Naive B cell (primary cell): ENCODE measurements around the gene SIAH1. TPM values are rescaled to one million over a fixed set of nuclear protein-coding genes. Genes with fewer than 3 reads are reported as not detected.
A peak's percentile ranks its signal among the peaks of the same experiment; 100 is the strongest.
"Not testable (repeated sequence)": the region's sequence is repeated elsewhere in the genome, so short reads cannot be mapped to it uniquely, and the experiment has no call there.

Experiments
- ATAC-seq, 2 donors: fragments of 150-1000 bp; cut with Tn5 transposase; 2 replicates each; pipeline ENCODE4 v1.10.0; 2021; ENCODE audit warnings: low read depth in 2 of 2, mild to moderate bottlenecking in 2 of 2, moderate library complexity in 2 of 2
- DNase-seq: peaks from one replicate; pipeline ENCODE4 v3.0.0; 2022
- H3K27ac Mint-ChIP-seq, 6 donors: one replicate each; pipeline ENCODE4 v1.8.0; 2020 to 2022; ENCODE audit warnings: mild to moderate bottlenecking in 6 of 6, mixed read lengths in 6 of 6, moderate library complexity in 5 of 6, inconsistent platforms in 2 of 6
- H3K27me3 Mint-ChIP-seq, 3 donors: one replicate each; pipeline ENCODE4 v1.8.0; 2021 to 2022; ENCODE audit warnings: mixed read lengths in 3 of 3, mild to moderate bottlenecking in 1 of 3
- H3K36me3 Mint-ChIP-seq, 2 donors: one replicate each; pipeline ENCODE4 v1.8.0; 2020 to 2022; ENCODE audit warnings: mixed read lengths in 2 of 2, inconsistent platforms in 1 of 2, mild to moderate bottlenecking in 1 of 2
- H3K4me1 Mint-ChIP-seq, 3 donors: one replicate each; pipeline ENCODE4 v1.8.0; 2020 to 2022; ENCODE audit warnings: mixed read lengths in 3 of 3, inconsistent platforms in 1 of 3, mild to moderate bottlenecking in 1 of 3, moderate library complexity in 1 of 3
- H3K4me3 Mint-ChIP-seq, 8 donors: one replicate each; pipeline ENCODE4 v1.8.0; 2020 to 2022; ENCODE audit warnings: mild to moderate bottlenecking in 8 of 8, mixed read lengths in 8 of 8, moderate library complexity in 8 of 8, inconsistent platforms in 2 of 8
- H3K9me3 Mint-ChIP-seq, 7 donors: one replicate each; pipeline ENCODE4 v1.8.0; 2020 to 2022; ENCODE audit warnings: mixed read lengths in 7 of 7, mild to moderate bottlenecking in 5 of 7, inconsistent platforms in 2 of 7, moderate library complexity in 1 of 7
- polyA plus RNA-seq, 6 donors: library from polyadenylated mRNA; unstranded; fragments of 300-500 nt; fragmentation: Illumina TruSeq; gene quantifications; one replicate each; pipeline ENCODE4 v1.2.3, GENCODE V29; 2021; ENCODE audit warnings: low read depth in 6 of 6

Gene SIAH1
- polyA plus RNA-seq, 6 donors from 2014 or later, result 17.2 to 31.9 (median 24.0) TPM

DNA sequence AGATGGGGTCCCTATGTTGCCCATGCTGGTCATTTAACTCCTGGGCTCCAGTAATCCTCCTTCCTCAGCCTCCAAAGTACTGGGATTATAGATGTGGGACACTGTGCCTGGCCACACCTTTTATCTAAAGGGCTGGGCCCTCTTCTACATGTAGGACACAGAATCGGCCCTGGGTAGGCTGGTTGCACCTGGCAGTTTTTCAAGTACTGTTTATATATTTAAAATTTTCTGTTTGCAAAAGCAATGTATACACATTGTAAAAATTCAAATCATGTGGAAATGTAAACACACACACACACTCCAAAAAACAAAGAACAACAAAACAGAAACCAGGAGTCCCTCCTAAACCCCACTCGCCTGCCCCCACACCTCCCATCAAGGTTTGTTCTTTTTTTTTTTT, 28.1 kb upstream of the SIAH1 start:
- peaks cover 0 to 7% (median 0%) of the 10 kb centered on the region in 3 donors for H3K27me3 Mint-ChIP-seq
- no peak overlapping the region for H3K4me3 Mint-ChIP-seq
- H3K9me3 Mint-ChIP-seq, result no peaks in the 10 kb centered on the region
- H3K36me3 Mint-ChIP-seq, result no peaks in the 10 kb centered on the region
- peaks cover 0 to under 1% (median 0%) of the 10 kb centered on the region in 3 donors for H3K4me1 Mint-ChIP-seq
- H3K27ac Mint-ChIP-seq, result no peak overlapping the region
- ATAC-seq, result no peak
- no peak for DNase-seq

DNA sequence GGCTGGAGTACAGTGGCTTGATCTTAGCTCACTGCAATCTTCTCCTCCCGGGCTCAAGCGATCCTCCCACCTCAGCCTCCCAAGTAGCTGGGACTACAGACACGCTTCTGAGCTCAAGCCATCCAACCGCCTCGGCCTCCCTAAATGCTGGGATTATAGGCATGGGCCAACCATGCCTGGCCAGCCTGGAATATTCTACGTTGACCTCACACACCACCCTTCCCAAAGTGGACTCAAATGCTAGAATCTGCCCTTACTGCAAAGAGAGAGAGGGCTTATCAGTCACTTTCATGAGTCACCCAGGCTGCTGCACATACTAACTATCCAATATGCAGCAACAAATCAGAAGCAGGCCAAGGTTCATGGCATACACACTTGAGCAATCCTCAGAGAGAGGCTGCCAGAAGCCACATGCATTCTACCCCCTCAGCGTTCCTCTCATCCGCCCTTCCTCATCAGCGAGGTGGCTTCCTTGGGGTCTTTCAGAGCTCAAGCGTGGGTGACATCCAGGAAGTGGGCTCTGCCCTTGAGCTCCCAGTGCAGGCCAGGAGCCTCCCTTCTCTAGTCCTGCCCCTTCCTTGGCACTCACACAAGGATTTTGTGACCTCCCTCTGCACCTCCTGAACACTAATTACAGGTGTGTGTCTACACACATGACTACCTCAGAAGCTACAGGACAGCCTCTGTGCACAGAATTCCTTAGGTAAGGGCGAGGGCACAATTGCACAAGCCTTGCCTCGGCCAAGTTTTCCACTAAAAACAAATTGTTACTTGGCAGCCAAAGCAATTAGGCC, 24.8 kb upstream of the SIAH1 start:
- peak overlapping the region in 1 of 6 donors; percentile 59 for H3K27ac Mint-ChIP-seq

DNA sequence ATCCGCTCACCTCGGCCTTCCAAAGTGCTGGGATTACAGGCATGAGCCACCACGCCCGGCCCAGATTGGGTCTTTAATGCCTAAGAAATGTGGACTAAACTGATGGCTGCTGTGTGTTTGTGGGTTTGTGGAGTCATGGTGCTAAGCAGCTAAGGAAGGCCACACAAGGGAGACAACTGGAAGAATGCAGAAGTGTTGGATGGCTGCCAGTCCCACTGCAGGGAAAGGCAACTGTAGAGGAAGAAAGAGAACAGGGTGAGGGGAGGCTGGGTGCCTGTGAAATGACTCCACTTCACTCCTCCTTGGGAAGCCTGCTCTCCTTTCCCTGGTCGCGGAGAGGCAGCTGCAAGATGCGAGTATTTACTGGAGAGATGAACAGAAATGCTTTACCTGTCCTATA, 23.5 kb upstream of the SIAH1 start:
- H3K27ac Mint-ChIP-seq, result peak overlapping the region in 1 of 6 donors; percentile 64
- no peaks in the 10 kb centered on the region for H3K9me3 Mint-ChIP-seq
- peaks cover 0 to 7% (median 0%) of the 10 kb centered on the region in 3 donors for H3K27me3 Mint-ChIP-seq
- ATAC-seq, result no peak
- H3K4me1 Mint-ChIP-seq, result peaks cover 0 to 5% (median 4%) of the 10 kb centered on the region in 3 donors
- H3K36me3 Mint-ChIP-seq, result no peaks in the 10 kb centered on the region
- DNase-seq, result no peak
- no peak overlapping the region for H3K4me3 Mint-ChIP-seq

More for the DNA sequence above, 24.8 kb upstream of the SIAH1 start:
- Mint-ChIP-seq H3K9me3 (no peaks in the 10 kb centered on the region), H3K36me3 (no peaks in the 10 kb centered on the region), H3K4me3 (no peak overlapping the region), H3K27me3 (peaks cover 0 to 7% (median 0%) of the 10 kb centered on the region in 3 donors), H3K4me1 (peaks cover 0 to 5% (median 4%) of the 10 kb centered on the region in 3 donors)
- no peak for DNase-seq
- ATAC-seq, result no peak

DNA sequence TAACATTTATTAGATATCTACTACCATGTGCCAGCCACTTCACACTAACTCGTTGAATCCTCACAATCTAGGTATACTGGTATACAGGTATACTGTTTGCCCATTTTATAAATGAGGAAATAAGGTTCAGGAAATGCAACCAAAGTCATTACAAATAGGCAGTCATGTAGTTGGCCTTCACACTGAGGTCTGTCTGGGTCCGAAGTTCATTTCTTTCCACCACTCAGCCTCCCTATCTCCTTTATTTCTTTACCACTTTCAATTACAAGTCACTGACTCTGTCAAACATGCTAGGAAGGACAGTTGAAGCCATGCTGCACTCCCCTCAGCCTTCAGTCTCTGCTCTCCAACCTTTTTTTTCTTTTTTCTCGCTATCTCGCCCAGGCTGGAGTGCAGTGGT, 20.7 kb upstream of the SIAH1 start:
- peaks cover 0 to 5% (median 4%) of the 10 kb centered on the region in 3 donors for H3K4me1 Mint-ChIP-seq
- peaks cover 0 to 7% (median 0%) of the 10 kb centered on the region in 3 donors for H3K27me3 Mint-ChIP-seq
- H3K9me3 Mint-ChIP-seq, result no peaks in the 10 kb centered on the region
- H3K36me3 Mint-ChIP-seq, result no peaks in the 10 kb centered on the region
- peak overlapping the region in 1 of 6 donors; percentile 12 for H3K27ac Mint-ChIP-seq
- H3K4me3 Mint-ChIP-seq, result peak overlapping the region in 1 of 8 donors; percentile 42
- no peak for DNase-seq
- no peak for ATAC-seq

DNA sequence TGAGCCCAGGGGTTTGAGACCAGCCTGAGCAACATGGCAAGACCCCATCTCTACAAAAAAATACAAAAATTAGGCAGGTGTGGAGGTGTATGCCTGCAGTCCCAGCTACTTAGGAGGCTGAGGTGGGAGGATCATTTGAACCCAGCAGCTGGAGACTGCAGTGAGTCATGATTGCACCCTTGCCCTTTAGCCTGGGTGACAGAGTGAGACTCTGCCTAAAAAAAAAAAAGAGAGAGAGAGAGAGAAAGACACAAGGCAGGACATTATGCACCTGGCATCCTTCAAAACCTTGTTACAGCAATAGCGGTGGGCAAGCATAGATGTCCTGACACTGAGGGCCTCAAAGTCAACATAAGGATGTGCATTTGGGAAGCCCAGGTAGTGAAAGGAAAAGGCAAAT, 19.9 kb upstream of the SIAH1 start:
- ATAC-seq (no peak), DNase-seq (no peak)
- H3K4me3 Mint-ChIP-seq, result no peak overlapping the region
- H3K9me3 Mint-ChIP-seq, result no peaks in the 10 kb centered on the region
- no peaks in the 10 kb centered on the region for H3K36me3 Mint-ChIP-seq
- H3K27ac Mint-ChIP-seq, result no peak overlapping the region
- H3K27me3 Mint-ChIP-seq, result peaks cover 0 to 5% (median 0%) of the 10 kb centered on the region in 3 donors
- H3K4me1 Mint-ChIP-seq, result peaks cover 0 to 5% (median 4%) of the 10 kb centered on the region in 3 donors

DNA sequence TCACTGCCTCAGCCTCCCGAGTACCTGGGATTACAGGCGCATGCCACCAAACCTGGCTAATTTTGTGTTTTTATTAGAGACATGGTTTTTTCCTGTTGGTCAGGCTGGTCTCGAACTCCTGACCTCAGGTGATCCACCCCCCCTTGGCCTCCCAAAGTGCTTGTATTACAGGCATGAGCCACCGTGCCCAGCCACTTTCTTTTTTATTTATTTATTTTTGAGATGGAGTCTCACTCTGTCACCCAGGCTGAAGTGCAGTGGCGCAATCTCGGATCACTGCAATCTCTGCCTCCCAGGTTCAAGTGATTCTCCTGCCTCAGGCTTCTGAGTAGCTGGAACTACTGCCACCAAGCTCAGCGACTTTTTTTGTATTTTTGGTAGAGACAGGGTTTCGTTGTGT, 17.3 kb upstream of the SIAH1 start:
- not testable (repeated sequence) for ATAC-seq, H3K9me3 Mint-ChIP-seq, H3K27me3 Mint-ChIP-seq, H3K4me1 Mint-ChIP-seq, H3K4me3 Mint-ChIP-seq, H3K27ac Mint-ChIP-seq, DNase-seq, H3K36me3 Mint-ChIP-seq

DNA sequence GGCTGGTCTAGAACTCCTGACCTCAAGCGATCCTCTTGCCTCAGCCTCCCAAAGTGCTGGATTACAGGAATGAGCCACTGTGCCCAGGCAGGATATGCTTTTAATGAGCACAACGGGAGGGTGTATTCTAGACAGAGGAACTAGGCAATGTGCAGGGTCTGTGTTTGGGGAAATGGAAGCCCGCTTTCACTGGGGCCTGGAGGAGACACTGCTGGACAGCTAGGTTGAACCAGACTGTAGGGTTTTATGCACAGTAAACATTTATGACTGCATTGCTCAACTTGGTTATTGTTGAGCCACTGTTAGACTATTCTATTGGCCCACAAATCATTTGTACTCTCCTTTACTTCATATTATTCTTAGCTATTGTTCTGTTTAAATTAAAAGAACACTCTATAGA, 10.2 kb upstream of the SIAH1 start:
- ATAC-seq, result no peak
- Mint-ChIP-seq H3K27ac (no peak overlapping the region), H3K4me3 (peak overlapping the region in 1 of 8 donors; percentile 56)

DNA sequence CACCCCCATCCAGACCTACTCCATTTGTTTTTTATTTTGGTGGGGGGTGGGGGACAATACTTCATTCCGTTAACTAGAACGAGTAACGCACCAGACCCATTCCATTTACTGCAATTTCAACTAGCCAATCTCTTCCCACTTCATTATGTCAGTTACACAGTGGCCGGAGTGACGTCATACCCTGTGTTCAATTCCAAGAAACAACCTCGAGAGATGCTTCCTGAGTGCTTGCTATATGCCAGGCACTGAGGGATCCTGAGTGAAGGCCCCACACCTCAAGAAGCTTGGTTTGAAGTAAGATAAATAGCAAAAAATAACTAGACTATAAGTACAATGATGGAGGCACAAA, 9.1 kb upstream of the SIAH1 start:
- Mint-ChIP-seq H3K27me3 (no peaks in the 10 kb centered on the region), H3K27ac (peak overlapping the region in 2 of 6 donors; percentile 13 to 52), H3K4me3 (no peak overlapping the region), H3K36me3 (no peaks in the 10 kb centered on the region), H3K4me1 (no peaks in the 10 kb centered on the region), H3K9me3 (no peaks in the 10 kb centered on the region)
- ATAC-seq, result no peak
- DNase-seq, result no peak

More for the DNA sequence above, 10.2 kb upstream of the SIAH1 start:
- no peaks in the 10 kb centered on the region for H3K27me3 Mint-ChIP-seq
- no peaks in the 10 kb centered on the region for H3K36me3 Mint-ChIP-seq
- no peaks in the 10 kb centered on the region for H3K4me1 Mint-ChIP-seq
- no peak for DNase-seq
- H3K9me3 Mint-ChIP-seq, result no peaks in the 10 kb centered on the region

DNA sequence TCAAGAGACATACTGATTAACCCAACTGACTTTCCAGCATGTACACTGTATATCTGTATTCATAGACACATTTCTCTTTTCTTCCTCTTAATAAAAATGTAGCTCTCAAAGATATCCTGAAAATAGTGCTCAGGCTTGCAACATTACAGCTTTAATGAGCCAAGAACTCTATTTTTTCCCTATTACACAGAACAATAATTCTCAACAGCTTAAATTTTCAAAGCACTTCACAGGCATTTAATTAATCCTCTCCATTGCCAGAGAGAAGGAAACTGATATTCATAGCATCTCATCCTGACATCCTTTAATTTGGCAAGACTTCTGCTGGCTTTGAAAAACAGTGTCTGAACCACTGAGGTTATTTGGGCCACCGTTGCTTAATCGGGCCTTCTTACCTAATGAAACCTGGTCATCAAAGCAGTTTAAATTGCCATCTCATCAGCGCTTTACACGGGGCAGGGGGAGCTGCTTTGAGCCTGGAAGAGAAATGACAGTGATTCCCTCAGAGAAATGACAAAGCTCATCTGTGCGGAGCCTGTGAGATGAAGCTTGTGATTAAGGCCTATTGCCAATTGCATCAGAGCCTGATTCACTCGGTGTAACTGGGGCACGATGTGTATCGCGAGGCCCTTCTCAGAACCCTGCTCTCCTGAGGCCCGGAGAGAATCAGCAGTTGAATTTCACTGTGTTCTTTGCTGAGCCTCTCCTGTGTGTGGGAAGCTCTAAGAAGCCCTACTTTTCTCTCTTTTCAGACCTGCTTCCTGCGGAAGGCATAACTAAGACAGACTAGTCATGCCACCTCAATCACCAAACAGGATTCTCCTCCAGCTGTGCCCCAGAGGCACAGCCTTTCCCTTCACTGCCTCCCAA, 8.5 kb upstream of the SIAH1 start:
- no peaks in the 10 kb centered on the region for H3K4me1 Mint-ChIP-seq
- H3K36me3 Mint-ChIP-seq, result no peaks in the 10 kb centered on the region
- no peak overlapping the region for H3K4me3 Mint-ChIP-seq
- peak overlapping the region in 1 of 6 donors; percentile 47 for H3K27ac Mint-ChIP-seq
- no peak for DNase-seq
- H3K9me3 Mint-ChIP-seq, result no peaks in the 10 kb centered on the region
- ATAC-seq, result no peak
- H3K27me3 Mint-ChIP-seq, result no peaks in the 10 kb centered on the region

DNA sequence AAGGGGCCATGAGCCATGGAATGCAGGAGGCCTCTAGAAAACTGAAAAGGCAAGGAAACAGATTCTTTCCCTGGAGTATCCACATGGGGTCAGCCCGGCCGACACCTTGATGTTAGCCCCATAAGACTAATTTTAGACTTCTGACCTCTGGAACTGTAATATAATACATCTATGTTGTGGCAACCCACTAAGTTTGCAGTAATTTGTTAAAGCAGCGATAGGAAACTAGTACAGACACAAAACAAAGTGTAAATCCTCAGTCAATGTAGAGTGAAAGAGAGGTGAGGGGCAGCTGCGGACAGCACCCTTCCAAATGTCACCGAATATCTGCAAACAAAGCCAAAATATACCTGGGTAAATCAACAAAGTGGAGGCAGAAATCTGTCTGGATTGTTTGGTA, 7.2 kb upstream of the SIAH1 start:
- no peaks in the 10 kb centered on the region for H3K27me3 Mint-ChIP-seq
- H3K27ac Mint-ChIP-seq, result no peak overlapping the region
- DNase-seq (no peak), ATAC-seq (no peak)
- H3K36me3 Mint-ChIP-seq, result no peaks in the 10 kb centered on the region
- H3K4me1 Mint-ChIP-seq, result peaks cover 0 to 3% (median 0%) of the 10 kb centered on the region in 3 donors
- H3K9me3 Mint-ChIP-seq, result no peaks in the 10 kb centered on the region
- no peak overlapping the region for H3K4me3 Mint-ChIP-seq

DNA sequence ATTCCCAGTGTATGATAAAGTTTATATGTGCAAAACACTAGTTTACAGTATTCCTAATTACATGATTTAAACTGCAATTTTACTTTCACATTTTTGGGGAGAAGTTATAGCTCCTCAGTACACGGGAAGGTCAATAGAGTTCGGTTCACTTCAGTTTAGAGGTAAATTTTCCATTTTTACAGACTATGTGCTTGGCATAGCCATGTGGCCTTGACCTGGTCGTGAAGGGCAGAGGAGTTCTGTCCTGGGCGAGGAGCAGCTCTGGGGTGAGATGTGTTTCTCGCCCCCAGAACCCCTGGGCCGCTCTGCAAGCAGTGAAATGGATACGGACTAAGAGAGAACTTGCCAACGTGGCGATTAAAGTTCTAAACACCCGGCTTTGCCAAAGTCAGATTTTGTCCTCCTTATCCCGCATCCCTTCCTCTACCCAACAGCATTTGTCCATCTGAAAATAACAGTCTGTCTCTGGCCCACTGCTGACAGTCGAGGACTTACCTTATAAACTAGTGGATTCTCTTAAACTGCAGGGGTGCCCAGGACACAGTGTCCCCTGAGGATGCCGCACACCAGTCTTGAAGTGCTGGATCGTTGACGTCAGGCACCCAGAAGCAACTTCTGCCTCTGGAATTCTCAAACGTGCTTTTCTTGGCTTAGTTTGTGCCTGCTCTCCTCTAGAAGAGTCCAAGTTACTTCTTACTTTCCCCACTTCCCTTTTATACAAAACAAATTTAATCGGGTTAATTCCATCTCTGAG, 1.5 kb upstream of the SIAH1 start:
- no peak for ATAC-seq
- Mint-ChIP-seq H3K36me3 (no peaks in the 10 kb centered on the region), H3K4me1 (peaks cover 14 to 30% (median 21%) of the 10 kb centered on the region in 3 donors), H3K27me3 (no peaks in the 10 kb centered on the region), H3K27ac (peak overlapping the region in 2 of 6 donors; percentile 9 to 19), H3K9me3 (no peaks in the 10 kb centered on the region), H3K4me3 (peak overlapping the region; percentile 20 to 95 (median 92))
- no peak for DNase-seq

DNA sequence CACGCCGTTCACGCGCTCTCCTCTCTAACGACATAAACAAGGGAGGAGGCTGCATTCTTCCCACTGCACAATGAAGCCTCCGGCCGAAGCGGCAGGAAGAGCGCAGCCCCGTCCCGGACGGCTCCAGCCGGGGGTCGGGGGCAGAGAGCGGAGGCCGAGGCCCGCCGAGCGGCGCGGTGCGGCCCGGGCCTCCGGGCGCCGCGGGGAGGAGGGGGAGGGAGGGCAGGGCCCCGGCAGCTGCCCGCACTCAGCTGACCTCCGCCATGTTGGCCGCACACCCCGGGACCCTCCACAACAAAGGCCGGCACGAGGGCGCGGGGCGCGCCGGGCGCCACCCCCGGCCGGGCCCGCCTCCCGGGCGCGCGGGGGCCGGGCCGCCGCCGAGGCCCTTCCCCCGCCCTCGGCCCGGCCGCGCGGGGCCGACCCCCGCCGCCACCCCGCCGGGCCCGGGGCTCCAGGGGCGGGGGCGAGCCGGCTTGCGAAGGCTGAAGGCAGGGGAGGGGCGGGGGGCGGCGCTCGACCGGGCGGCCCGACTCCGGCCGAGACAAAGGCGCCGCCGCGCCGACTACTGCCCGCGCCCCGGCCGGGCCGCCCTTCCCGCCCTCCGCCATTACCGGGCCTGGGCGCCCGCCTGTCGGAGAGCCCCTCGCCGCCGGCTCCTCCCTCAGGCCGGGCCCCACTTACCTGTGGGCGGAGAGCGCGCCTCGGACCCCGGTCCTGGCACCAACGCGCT, 527 bp downstream of the SIAH1 start:
- H3K36me3 Mint-ChIP-seq, result no peaks in the 10 kb centered on the region
- peak overlapping the region; percentile 91 to 98 (median 94) for H3K4me3 Mint-ChIP-seq
- H3K4me1 Mint-ChIP-seq, result peaks cover 27 to 51% (median 38%) of the 10 kb centered on the region in 3 donors
- DNase-seq, result peak; percentile 26
- H3K9me3 Mint-ChIP-seq, result no peaks in the 10 kb centered on the region
- H3K27ac Mint-ChIP-seq, result peak overlapping the region; percentile 80 to 98 (median 88)
- ATAC-seq, result peak; percentile 64 to 66
- no peaks in the 10 kb centered on the region for H3K27me3 Mint-ChIP-seq
